ENCODE data around the gene MMP1. TPM values are rescaled to one million over a fixed set of nuclear protein-coding genes. Genes with fewer than 3 reads are reported as not detected.
"Not testable (repeated sequence)": the region's sequence is repeated elsewhere in the genome, so short reads cannot be mapped to it uniquely, and the experiment has no call there.

The MMP1 gene
- total and polyA plus RNA-seq, 12 donors, result 0.07 TPM; not detected in 11

DNA sequence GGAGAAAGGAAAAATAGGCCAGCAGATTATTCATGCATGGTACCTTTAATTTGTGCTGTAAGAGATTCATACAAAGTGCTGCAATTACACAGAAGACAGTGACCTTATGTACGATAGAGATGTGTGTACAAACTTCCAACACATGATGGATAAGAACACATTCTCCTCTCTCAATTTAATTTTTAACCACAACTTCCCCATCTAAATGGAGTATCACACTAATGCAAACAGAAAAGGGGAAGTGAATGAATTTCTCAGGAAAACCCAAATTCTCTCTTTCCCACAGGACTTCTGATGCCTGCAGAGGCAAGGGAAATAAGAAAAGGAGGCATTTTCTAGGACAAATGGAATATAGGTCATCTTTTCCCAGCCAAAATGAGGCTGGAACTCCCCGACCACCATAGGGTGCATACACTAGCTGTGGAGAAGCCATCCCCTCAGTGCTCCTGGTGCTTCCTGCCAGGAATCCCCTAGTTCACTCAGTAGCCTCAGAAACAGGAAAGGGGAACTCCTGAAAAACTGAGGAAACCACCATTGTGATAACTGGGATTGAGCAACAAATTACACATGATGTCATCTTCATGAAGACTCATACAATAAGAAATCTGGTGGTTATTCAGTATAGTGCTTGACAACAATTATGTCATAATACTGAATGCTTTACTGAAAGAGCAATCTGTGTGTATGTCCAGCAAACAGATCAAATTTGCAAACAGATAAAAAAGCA lies 40.0 kb downstream of the MMP1 start:
- Histone ChIP-seq H3K4me1 (replicated peaks in 1 of 2) (no peaks in the 10 kb centered on the region), H3K36me3 (replicated peaks in 1 of 2) (no peaks in the 10 kb centered on the region), H3K9me3 (replicated peaks in 1 of 3) (no peaks in the 10 kb centered on the region), H3K27me3 (peaks cover 8% of the 10 kb centered on the region), H3K4me3 (no peak overlapping the region), H3K27ac (no peak overlapping the region)
- TF ChIP-seq POLR2A (IDR thresholded peaks at IDR 0.05), result no peak
- TF ChIP-seq, protein P1, sequence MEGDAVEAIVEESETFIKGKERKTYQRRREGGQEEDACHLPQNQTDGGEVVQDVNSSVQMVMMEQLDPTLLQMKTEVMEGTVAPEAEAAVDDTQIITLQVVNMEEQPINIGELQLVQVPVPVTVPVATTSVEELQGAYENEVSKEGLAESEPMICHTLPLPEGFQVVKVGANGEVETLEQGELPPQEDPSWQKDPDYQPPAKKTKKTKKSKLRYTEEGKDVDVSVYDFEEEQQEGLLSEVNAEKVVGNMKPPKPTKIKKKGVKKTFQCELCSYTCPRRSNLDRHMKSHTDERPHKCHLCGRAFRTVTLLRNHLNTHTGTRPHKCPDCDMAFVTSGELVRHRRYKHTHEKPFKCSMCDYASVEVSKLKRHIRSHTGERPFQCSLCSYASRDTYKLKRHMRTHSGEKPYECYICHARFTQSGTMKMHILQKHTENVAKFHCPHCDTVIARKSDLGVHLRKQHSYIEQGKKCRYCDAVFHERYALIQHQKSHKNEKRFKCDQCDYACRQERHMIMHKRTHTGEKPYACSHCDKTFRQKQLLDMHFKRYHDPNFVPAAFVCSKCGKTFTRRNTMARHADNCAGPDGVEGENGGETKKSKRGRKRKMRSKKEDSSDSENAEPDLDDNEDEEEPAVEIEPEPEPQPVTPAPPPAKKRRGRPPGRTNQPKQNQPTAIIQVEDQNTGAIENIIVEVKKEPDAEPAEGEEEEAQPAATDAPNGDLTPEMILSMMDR (IDR thresholded peaks at IDR 0.05), result no peak
- DNase-seq, result no peak
- intact Hi-C loops (cut with DNase I), result no loop called here
- 44 to 54% (median 47%) methylated on average over 2 of the region's 2 CpGs for WGBS, 4 donors

DNA sequence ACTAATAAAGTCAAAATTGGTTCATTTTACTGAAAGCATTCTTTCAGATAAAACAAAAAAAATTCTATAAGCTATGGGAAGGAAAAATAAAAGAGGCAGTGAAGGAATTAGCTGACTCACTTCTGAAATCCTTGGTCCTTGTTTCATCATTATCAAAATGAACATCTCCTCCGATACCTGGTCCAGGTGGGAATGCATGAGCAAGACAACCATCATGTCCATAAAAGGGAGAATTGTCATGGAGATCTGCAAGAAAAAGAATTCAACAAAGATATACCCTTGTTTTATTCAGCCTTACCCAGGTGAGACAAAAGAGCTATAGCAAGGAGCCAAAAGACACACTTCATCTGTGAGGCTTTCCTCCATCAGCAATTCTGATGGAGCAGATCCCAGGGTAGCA lies 44.7 kb downstream of the MMP1 start:
- no peaks in the 10 kb centered on the region for H3K36me3 ChIP-seq (replicated peaks in 1 of 2)
- DNase-seq, result no peak
- intact Hi-C loops (cut with DNase I), result no loop called here
- 96 to 100% (median 98%) methylated on average over 1 of the region's 1 CpG for WGBS, 4 donors
- H3K4me1 ChIP-seq (replicated peaks in 1 of 2), result no peaks in the 10 kb centered on the region
- no peak overlapping the region for H3K4me3 ChIP-seq
- H3K27ac ChIP-seq, result no peak overlapping the region
- TF ChIP-seq, protein P1 (IDR thresholded peaks at IDR 0.05), result no peak
- no peak for TF ChIP-seq POLR2A (IDR thresholded peaks at IDR 0.05)
- no peaks in the 10 kb centered on the region for H3K9me3 ChIP-seq (replicated peaks in 1 of 3)
- H3K27me3 ChIP-seq, result peaks cover 3% of the 10 kb centered on the region

DNA sequence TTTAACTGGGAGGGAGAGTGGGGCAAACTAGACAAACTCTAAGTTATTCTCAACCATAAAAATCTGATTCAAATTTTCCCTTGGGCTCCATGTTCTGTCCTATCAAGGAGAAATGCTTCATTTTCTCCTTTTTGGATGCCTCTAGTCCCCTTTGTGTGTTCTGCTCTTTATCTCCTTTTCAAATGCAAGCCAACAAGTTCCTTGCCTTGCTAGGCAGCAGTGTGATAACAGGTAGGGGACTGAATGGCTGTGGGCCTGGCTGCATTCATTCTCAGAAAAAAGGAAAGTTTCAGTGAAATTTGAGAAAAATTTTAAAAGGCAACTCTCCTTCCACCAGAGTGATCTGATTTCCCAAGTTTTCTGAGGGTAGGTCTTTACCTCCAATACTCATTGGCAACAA lies 46.3 kb downstream of the MMP1 start:
- TF ChIP-seq POLR2A (IDR thresholded peaks at IDR 0.05), result no peak
- TF ChIP-seq, protein P1 (IDR thresholded peaks at IDR 0.05), result no peak
- Histone ChIP-seq H3K4me3 (no peak overlapping the region), H3K36me3 (replicated peaks in 1 of 2) (no peaks in the 10 kb centered on the region), H3K27me3 (no peaks in the 10 kb centered on the region), H3K4me1 (replicated peaks in 1 of 2) (no peaks in the 10 kb centered on the region), H3K27ac (no peak overlapping the region), H3K9me3 (replicated peaks in 1 of 3) (no peaks in the 10 kb centered on the region)
- no peak for DNase-seq
- intact Hi-C loops (cut with DNase I), result no loop called here

DNA sequence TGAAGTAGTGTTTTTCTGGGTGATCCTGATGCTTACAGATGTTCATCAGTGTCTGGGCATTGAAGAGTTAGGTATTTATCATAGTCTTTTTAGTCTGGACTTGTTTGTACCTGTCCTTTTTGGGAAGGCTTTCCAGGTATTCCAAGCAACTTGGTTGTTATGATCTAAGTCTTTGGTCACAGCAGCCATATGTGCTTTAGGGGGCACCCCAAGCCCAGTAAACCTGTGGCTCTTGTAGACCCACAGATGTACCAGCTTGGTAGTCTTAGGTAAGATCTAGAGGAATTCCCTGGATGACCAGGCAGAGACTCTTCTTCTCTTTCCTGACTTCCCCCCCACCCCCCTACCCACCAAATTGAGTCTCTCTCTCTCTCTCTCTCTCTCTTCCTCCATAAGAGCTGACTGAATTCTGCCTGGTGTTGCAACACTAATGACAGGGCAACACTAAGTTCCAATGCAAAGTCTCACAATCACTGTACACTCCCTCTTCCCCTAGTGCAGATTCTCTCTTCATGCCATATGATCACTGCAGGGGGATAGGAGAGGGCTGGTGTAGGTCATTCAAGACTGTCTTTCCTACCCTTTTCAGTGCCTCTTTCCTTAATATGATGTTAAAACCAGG lies 48.7 kb downstream of the MMP1 start:
- TF ChIP-seq, protein P1 (IDR thresholded peaks at IDR 0.05), result no peak
- no peak for TF ChIP-seq POLR2A (IDR thresholded peaks at IDR 0.05)
- Histone ChIP-seq H3K27ac (no peak overlapping the region), H3K4me3 (no peak overlapping the region), H3K9me3 (replicated peaks in 1 of 3) (no peaks in the 10 kb centered on the region), H3K36me3 (replicated peaks in 1 of 2) (no peaks in the 10 kb centered on the region), H3K4me1 (replicated peaks in 1 of 2) (no peaks in the 10 kb centered on the region), H3K27me3 (no peaks in the 10 kb centered on the region)
- no peak for DNase-seq
- intact Hi-C loops (cut with DNase I), result no loop called here

DNA sequence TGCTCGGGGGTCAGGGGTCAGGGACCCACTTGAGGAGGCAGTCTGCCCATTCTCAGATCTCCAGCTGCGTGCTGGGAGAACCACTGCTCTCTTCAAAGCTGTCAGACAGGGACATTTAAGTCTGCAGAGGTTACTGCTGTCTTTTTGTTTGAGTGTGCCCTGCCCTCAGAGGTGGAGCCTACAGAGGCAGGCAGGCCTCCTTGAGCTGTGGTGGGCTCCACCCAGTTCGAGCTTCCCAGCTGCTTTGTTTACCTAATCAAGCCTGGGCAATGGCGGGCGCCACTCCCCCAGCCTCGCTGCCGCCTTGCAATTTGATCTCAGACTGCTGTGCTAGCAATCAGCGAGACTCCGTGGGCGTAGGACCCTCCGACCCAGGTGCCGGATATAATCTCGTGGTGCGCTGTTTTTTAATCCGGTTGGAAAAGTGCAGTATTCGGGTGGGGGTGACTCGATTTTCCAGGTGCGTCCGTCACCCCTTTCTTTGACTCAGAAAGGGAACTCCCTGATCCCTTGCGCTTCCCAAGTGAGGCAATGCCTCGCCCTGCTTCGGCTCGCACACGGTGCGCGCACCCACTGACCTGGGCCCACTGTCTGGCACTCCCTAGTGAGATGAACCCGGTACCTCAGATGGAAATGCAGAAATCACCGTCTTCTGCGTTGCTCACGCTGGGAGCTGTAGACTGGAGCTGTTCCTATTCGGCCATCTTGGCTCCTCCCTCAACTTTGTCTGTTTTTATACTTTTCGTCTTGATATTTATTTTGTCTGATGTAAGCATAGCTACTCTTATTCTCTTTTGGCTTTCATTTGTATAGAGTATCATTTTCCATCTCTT lies 51.0 kb downstream of the MMP1 start:
- H3K4me1 ChIP-seq (replicated peaks in 1 of 2); H3K9me3 ChIP-seq (replicated peaks in 1 of 3); H3K36me3 ChIP-seq (replicated peaks in 1 of 2); intact Hi-C loops (cut with DNase I); DNase-seq; H3K27ac ChIP-seq; H3K4me3 ChIP-seq; H3K27me3 ChIP-seq: not testable (repeated sequence)
- 77 to 86% (median 81%) methylated on average over 24 to 32 of the region's 32 CpGs for WGBS, 4 donors
